HFF-Myc (cell line): ENCODE measurements around the gene VSIG2.
A peak's percentile ranks its signal among the peaks of the same experiment; 100 is the strongest.

Experiments
- DNase-seq: peaks from one replicate; pipeline ENCODE4 v3.0.0-alpha.2; 2011; ENCODE audit warnings: low read depth; ENCODE audit errors: extremely low read depth
- H3K4me3 ChIP-seq: replicated peaks from 2 replicates; pipeline ENCODE4 v1.5.1; 2011; ENCODE audit warnings: low read depth, mild to moderate bottlenecking, control low read depth, low read length
- TF ChIP-seq, protein P1 (sequence below): IDR thresholded peaks from 2 replicates; pipeline ENCODE4 v1.5.1; 2012; ENCODE audit warnings: mild to moderate bottlenecking, low read depth, low read length, control low read depth; ENCODE audit errors: missing control alignments

VSIG2 gene

DNA sequence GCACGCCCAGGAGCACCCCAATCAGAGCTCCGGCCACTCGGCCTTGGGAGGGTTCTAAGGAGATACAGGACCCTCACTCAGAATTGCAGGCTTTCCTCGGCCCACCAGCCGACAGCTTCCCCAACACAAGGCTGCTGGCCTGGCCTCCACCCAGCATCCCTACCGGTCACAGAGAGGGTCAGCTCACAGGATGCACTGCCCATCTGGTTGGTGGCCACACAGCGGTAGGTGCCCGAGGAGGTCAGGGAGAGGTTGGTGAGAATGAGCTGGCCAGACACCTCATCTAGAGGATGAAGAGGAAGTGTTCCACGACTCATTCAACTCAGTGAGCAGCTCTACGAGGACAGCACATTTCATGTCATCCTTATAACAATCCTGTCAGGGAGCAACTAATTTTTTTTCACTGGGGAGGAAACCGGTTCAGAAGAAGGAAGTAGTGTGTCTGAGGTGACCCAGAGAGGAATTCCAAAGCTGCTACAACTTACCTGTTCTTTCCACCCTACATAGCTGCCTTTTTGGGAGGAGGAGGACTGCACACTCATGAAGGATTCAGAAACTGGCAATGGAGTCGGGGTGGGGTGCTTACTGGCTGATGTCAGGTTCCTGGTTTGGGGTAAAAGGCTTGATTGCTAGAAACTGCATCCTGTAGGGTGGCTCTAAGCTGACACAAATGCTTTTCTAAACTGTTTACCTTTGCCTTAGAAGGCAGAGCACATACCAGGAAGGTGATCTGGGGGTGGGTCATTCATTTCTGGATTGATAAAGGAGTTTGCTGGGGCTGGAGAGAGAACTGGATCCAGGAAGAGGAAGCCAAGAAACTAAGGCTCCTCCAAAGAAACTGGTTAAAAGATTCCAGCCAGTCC, 3.3 kb downstream of the VSIG2 start:
- DNase-seq, result no peak
- TF ChIP-seq, protein P1, sequence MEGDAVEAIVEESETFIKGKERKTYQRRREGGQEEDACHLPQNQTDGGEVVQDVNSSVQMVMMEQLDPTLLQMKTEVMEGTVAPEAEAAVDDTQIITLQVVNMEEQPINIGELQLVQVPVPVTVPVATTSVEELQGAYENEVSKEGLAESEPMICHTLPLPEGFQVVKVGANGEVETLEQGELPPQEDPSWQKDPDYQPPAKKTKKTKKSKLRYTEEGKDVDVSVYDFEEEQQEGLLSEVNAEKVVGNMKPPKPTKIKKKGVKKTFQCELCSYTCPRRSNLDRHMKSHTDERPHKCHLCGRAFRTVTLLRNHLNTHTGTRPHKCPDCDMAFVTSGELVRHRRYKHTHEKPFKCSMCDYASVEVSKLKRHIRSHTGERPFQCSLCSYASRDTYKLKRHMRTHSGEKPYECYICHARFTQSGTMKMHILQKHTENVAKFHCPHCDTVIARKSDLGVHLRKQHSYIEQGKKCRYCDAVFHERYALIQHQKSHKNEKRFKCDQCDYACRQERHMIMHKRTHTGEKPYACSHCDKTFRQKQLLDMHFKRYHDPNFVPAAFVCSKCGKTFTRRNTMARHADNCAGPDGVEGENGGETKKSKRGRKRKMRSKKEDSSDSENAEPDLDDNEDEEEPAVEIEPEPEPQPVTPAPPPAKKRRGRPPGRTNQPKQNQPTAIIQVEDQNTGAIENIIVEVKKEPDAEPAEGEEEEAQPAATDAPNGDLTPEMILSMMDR, result no peak
- H3K4me3 ChIP-seq, result no peak overlapping the region

DNA sequence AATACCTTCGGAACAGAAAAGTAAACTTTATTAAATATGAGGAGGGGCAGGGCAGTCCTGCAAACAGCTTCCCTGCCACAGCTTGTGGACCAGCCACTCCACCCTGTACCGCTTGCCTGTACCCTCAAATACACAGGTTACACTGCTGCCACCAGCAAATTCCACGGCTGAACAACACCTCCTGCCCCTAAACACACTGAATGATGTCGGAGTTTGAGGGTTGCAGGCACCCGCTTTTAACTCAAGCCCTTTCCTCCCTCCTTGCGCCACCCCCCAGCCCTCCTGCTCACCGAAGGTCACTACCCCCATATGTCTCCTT, 4.0 kb downstream of the VSIG2 start:
- H3K4me3 ChIP-seq, result no peak overlapping the region
- DNase-seq, result no peak
- TF ChIP-seq, protein P1, result no peak

DNA sequence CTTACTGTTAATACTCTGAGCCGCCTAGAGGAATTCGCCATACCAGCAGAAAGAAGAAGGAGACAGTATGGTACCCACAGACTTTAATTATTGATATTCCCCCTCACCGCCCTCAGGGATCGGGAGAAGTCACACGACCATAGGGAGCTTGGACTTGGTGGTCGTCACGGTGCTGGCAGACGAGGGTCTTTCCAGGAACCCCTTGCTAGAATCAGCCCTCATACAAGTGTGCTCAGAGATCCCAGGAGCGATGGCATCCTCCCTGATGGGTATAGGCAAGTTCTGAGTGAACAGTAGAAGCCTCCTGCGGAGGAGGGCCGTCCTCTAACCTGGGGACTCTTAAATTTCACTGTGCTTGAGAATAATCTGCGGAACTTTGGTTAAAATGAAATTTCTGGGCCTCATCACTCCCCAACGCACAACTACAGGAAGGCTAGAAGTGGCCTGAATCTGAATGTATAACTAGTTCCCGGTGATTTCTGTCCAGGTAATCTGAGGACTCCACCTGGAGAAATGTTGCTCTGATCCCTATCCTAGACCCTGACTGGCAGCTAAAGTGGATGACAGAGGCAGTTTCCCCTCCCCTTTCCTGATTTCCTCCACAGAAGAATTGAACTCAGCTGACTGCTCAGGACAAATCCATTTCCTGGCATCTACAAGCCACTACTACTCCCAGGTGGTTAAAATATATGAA, 4.5 kb downstream of the VSIG2 start:
- H3K4me3 ChIP-seq, result no peak overlapping the region
- DNase-seq, result no peak

DNA sequence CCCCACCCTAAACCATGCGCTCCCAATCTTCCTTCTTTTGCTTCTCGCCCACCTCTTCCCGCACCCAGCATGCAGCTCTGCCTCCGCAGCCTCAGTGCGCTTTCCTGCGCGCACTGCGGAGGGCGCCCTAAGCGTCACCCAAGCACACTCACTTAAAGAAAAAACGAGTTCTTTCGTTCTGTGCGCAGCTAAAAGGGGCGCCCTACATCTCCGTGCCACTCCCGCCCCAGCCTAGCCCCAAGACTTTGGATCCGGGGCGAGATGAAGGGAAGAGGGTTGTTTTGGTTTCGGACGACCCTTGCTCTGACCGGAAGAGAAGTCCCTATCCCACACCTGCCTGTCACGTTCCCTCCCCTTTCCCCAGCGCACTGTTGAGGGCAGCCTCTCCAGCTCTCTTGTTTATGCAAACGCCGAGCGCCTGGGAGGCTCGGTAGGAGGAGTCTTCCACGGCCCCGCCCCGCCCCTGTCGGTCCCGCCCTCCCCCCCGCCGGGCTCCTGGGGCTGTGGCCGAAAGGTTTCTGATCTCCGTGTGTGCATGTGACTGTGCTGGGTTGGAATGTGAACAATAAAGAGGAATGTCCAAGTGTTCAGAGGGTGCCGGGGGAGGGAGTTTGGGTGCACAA, 5.3 kb downstream of the VSIG2 start:
- peak; percentile 9 for DNase-seq
- TF ChIP-seq, protein P1, result peak; percentile 41
- H3K4me3 ChIP-seq, result peak overlapping the region; percentile 49

More for the DNA sequence above, 4.5 kb downstream of the VSIG2 start:
- TF ChIP-seq, protein P1, result no peak

DNA sequence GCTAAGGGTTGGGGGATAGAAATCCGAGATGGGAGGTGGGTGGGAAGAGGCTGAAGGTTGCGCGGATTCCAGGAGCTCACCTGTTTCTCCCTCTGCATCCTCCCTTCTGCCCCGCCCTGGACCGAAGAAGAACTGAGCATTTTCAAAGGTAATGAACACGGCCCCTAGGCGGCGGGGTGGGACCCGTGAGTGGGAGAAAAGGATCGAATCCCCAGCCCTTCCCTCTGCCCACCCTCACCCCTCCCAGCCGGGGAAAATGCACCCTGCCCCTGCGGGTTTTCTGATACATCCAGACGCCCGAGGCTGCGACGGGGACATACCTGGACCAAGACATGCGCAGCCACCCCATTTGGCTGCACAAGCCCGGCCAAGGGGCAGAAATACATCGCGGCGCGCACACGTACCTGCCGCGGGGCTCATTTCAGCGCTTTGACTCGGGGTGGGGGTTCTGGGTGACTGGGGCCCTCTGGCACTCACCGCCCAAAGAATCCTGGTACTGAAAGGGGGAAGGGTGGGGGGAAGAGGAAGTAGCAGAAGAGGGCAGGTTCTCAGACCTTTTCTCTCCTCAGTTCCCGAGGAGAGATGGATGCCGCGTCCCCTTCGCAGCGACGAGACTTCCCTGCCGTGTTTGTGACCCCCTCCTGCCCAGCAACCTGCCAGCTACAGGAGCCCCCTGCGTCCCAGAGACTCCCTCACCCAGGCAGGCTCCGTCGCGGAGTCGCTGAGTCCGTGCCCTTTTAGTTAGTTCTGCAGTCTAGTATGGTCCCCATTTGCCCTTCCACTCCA, 6.0 kb downstream of the VSIG2 start:
- no peak for DNase-seq
- H3K4me3 ChIP-seq, result peak overlapping the region; percentile 49
- TF ChIP-seq, protein P1, result no peak

DNA sequence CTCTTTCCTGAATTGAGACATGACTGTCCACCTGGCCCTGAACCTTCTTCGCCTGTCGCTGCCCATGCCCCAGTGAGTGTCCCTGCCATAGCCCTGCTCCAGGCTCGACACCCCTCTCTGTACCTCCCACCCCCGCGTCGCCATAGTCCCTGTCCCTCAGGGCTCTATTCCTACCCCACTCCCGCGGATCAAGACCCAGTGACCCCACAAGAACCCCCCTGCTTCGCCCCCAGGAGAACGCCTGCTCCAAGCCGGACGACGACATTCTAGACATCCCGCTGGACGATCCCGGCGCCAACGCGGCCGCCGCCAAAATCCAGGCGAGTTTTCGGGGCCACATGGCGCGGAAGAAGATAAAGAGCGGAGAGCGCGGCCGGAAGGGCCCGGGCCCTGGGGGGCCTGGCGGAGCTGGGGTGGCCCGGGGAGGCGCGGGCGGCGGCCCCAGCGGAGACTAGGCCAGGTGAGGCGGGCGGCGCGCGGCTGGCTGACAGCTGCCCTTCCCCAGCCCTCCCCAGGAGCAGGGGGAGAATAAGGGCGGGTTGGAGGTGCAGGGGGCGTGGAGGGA, 6.7 kb downstream of the VSIG2 start:
- no peak overlapping the region for H3K4me3 ChIP-seq
- TF ChIP-seq, protein P1, result no peak
- DNase-seq, result no peak
